BJ (cell line): Measurements from ENCODE around the gene RAVER1. TPM values are rescaled to one million over a fixed set of nuclear protein-coding genes. Genes with fewer than 3 reads are reported as not detected.

Source experiments
- CTCF ChIA-PET: fragments of 350-600 bp; formaldehyde crosslinking; extraction: SDS; loops from one replicate; lab custom pipeline; 2021; ENCODE audit warnings: antibody characterized with exemption, inconsistent platforms; lab: Yijun Ruan, JAX
- POLR2A ChIA-PET: fragments of 300-600 bp; sonication (Branson Sonifier 250); formaldehyde crosslinking; extraction: SDS; loops from one replicate; lab custom pipeline; 2021; ENCODE audit warnings: antibody characterized with exemption; lab: Charles Lee
- DNase-seq: peaks from one replicate; pipeline ENCODE4 v3.0.0-alpha.2; 2011; ENCODE audit warnings: low read depth
- H3K27me3 ChIP-seq: 2 replicates; pipeline ENCODE4 v1.6.0; 2011; ENCODE audit warnings: low read length; ENCODE audit not compliant: control insufficient read depth, insufficient read depth
- H3K36me3 ChIP-seq: 2 replicates; pipeline ENCODE4 v1.5.1; 2011; ENCODE audit warnings: low read length; ENCODE audit not compliant: control insufficient read depth, insufficient read depth
- H3K4me3 ChIP-seq: 2 replicates; pipeline ENCODE4 v1.5.1; 2011; ENCODE audit warnings: low read depth, mild to moderate bottlenecking, control low read depth, low read length
- CTCF ChIP-seq: IDR thresholded peaks from 2 replicates; pipeline ENCODE4 v1.5.1; 2011; ENCODE audit warnings: low read depth, mild to moderate bottlenecking, control low read depth, inconsistent platforms, low read length, moderate library complexity; ENCODE audit not compliant: insufficient read depth
- polyA plus RNA-seq: library from polyadenylated mRNA; depleted of rRNA; stranded (reverse); fragments of >200 nt; gene quantifications from 2 replicates; pipeline ENCODE4 v1.2.3, GENCODE V29; 2011

RAVER1 gene
- polyA plus RNA-seq, 1 experiment = 5.1 TPM

GRCh38 chr19:10321417-10321797 lies 11.9 kb downstream of the RAVER1 start:
- Histone ChIP-seq H3K4me3 (no peak overlapping the region), H3K36me3 (peaks cover 45% of the 10 kb centered on the region), H3K27me3 (no peaks in the 10 kb centered on the region)
- ChIA-PET CTCF (no interaction called here), POLR2A (no interaction called here)
- DNase-seq = no peak
- no peak for TF ChIP-seq CTCF

DNA sequence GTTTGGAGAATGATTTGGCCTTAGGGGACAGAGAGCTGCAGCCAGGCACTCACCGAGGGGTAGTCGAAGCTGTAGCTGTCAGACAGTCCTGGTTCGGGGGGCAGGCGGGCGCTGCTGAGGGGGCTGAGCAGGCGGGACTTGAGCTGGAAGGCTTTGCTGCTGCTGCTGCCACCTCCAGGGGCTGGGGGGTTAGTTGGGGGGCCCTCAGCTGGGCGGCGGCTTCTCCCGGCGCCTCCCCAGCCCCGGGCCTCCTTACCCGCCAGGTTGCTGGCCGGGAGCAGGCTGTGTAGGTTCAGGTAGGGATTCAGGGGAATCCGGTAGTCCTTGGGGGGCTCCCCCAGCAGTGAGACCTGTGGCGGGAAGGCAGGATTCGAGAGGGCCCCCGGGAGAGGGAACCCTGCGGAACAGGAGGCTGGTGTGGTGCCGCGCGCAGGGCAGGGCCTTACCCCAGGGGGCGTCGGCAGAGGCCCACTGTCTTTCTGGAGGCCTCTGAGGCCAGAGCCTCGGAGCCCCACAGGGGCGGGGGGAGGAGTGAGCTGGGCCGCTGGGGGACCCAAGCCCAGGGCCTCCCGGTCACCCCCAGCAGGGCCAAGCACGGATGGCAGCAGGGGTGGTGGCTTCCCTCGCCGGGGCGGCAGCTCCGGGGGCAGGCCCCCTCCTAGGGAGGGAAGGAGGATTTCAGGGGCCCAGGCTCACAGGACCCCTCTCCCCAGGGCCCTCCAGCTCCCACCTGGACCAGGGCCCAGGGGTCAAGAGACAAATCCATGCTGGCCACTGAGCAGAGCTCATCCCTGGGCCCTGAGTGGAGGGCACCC lies 12.5 kb downstream of the RAVER1 start:
- peaks cover 44% of the 10 kb centered on the region for H3K36me3 ChIP-seq

GRCh38 chr19:10318807-10319682 lies 14.3 kb downstream of the RAVER1 start:
- Histone ChIP-seq H3K4me3 (no peak overlapping the region), H3K36me3 (peaks cover 42% of the 10 kb centered on the region), H3K27me3 (no peaks in the 10 kb centered on the region)
- ChIA-PET POLR2A (interaction anchor here (0.6 kb wide), 1 partner anchor 81 kb away, joined by 12 read pairs; no protein-coding TSS in a partner anchor), CTCF (no interaction called here)
- TF ChIP-seq CTCF = no peak
- no peak for DNase-seq

More for the DNA sequence above, 12.5 kb downstream of the RAVER1 start:
- Histone ChIP-seq H3K4me3 (no peak overlapping the region), H3K27me3 (no peaks in the 10 kb centered on the region)
- no peak for DNase-seq
- ChIA-PET CTCF (interaction anchor here (0.6 kb wide), 1 partner anchor 16 kb away, joined by 3 read pairs; no protein-coding TSS in a partner anchor), POLR2A (interaction anchor here (0.6 kb wide), 1 partner anchor 29 kb away, joined by 4 read pairs; no protein-coding TSS in a partner anchor)
- TF ChIP-seq CTCF = no peak

- no peak overlapping the region for H3K4me3 ChIP-seq
- ChIA-PET CTCF (no interaction called here), POLR2A (no interaction called here)
- no peak for TF ChIP-seq CTCF
- no peak for DNase-seq
- no peaks in the 10 kb centered on the region for H3K27me3 ChIP-seq
- peaks cover 35% of the 10 kb centered on the region for H3K36me3 ChIP-seq
Observed at GRCh38 chr19:10317857-10318462, 15.4 kb downstream of the RAVER1 start.
